Tibial nerve (tissue), 4 donors: ENCODE results near the gene DTL. TPM values are rescaled to one million over a fixed set of nuclear protein-coding genes. Genes with fewer than 3 reads are reported as not detected.

Source experiments
- DNase-seq, 2 donors: peaks; one replicate each; pipeline ENCODE4 v3.0.0-alpha.2; 2019; ENCODE audit warnings: low spot score in 2 of 2
- H3K27ac ChIP-seq, 4 donors: fragments of 200-600 bp; sonication (generic) in 3 of 4; one replicate each; pipeline ENCODE4 v1.5.1; 2017 to 2019; ENCODE audit warnings: mild to moderate bottlenecking in 1 of 4
- H3K27me3 ChIP-seq, 2 donors: fragments of 200-600 bp; sonication (generic) in 1 of 2; one replicate each; pipeline versions ENCODE4 v1.5.1 to v1.6.0; 2017 to 2019
- H3K36me3 ChIP-seq, 3 donors: fragments of 200-600 bp; sonication (generic); one replicate each; pipeline ENCODE4 v1.5.1; 2018 to 2019
- H3K4me1 ChIP-seq, 4 donors: fragments of 200-600 bp; sonication (generic) in 3 of 4; one replicate each; pipeline ENCODE4 v1.5.1; 2017 to 2019
- H3K4me3 ChIP-seq, 4 donors: fragments of 200-600 bp; sonication (generic) in 3 of 4; one replicate each; pipeline ENCODE4 v1.5.1; 2017 to 2019; ENCODE audit warnings: mild to moderate bottlenecking in 1 of 4, moderate library complexity in 1 of 4
- H3K9me3 ChIP-seq, 4 donors: fragments of 200-600 bp; sonication (generic) in 3 of 4; one replicate each; pipeline ENCODE4 v1.5.1; 2017 to 2019
- CTCF ChIP-seq, 5 experiments: fragments of 200-600 bp in 3 of 5; fragments of 450-650 bp in 2 of 5; sonication (generic) in 3 of 5; IDR thresholded peaks; one replicate each; pipeline ENCODE4 v1.5.1; 2016 to 2019; ENCODE audit warnings: antibody characterized with exemption in 5 of 5, mild to moderate bottlenecking in 3 of 5, moderate library complexity in 2 of 5
- EP300 ChIP-seq, 2 donors: sonication (generic); formaldehyde crosslinking; IDR thresholded peaks; one replicate each; pipeline ENCODE4 v1.6.1; 2017; ENCODE audit warnings: antibody characterized with exemption in 2 of 2, mild to moderate bottlenecking in 1 of 2
- POLR2A ChIP-seq, 2 donors: fragments of 450-650 bp; IDR thresholded peaks; one replicate each; pipeline ENCODE4 v1.6.1; 2017; ENCODE audit warnings: antibody characterized with exemption in 2 of 2, mild to moderate bottlenecking in 2 of 2, moderate library complexity in 2 of 2
- WGBS, 2 donors: methylation state at CpG; one replicate each; pipeline ENCODE4 v1.1.5; 2018; 5-methylcytosine and 5-hydroxymethylcytosine counted together
- total RNA-seq, 4 donors: library from RNA; depleted of rRNA; stranded (reverse); fragments of >200 nt; gene quantifications; one replicate each; pipeline ENCODE4 v1.1.0, GENCODE V29; 2016

DTL gene
- total RNA-seq, 4 donors from 2014 or later: 0.21 to 0.90 TPM; not detected in 2

DNA sequence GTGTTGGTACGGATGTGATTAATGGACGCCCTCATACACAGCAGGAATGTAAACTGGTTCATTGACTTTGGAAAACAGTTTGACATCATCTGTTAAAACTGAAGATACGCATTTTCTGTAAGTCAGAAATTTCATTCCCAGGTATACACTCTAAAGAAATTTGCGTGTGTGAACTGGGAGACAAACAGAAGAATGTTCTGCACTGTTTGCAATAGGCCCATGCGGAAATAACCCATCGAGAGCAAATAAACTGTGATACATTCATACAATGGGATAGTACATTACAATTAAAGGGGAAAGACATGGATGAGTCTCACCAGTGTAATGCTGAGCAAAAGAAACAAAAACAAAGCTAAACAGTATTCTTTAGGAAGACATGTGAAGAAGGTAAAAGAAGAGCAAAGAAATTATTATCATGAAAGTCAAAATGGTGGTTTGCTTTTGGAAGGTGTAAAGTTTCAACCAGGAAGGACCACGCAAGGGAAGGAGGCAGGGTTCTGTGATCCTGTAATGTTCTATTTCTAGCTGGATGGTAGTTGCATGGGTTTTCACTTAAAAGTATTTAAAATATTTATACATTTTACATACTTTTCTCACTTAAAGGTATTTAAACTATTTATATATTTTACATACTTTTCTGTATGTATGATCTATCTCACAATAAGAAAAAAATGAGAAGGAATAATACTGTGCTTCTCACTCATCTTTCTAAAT is 30.5 kb upstream of the DTL start:
- Histone ChIP-seq H3K4me1 (no peaks in the 10 kb centered on the region), H3K27ac (no peak overlapping the region), H3K27me3 (no peaks in the 10 kb centered on the region), H3K4me3 (no peak overlapping the region), H3K9me3 (no peaks in the 10 kb centered on the region), H3K36me3 (peaks cover 0 to 40% (median 0%) of the 10 kb centered on the region in 3 donors)
- WGBS, 2 donors: 81 to 89% methylated on average over 7 of the region's 7 CpGs
- no peak for DNase-seq
- TF ChIP-seq EP300 (IDR thresholded peaks at IDR 0.05): no peak
- TF ChIP-seq CTCF (IDR thresholded peaks at IDR 0.05): no peak
- TF ChIP-seq POLR2A (IDR thresholded peaks at IDR 0.05): no peak

GRCh38 chr1:212007178-212007577 is 28.4 kb upstream of the DTL start:
- Histone ChIP-seq H3K4me1 (no peaks in the 10 kb centered on the region), H3K27me3 (no peaks in the 10 kb centered on the region), H3K9me3 (no peaks in the 10 kb centered on the region), H3K36me3 (peaks cover 0 to 33% (median 0%) of the 10 kb centered on the region in 3 donors), H3K4me3 (no peak overlapping the region), H3K27ac (no peak overlapping the region)
- 89 to 96% methylated on average over 4 of the region's 4 CpGs for WGBS, 2 donors
- TF ChIP-seq CTCF (IDR thresholded peaks at IDR 0.05): no peak
- TF ChIP-seq EP300 (IDR thresholded peaks at IDR 0.05): no peak
- TF ChIP-seq POLR2A (IDR thresholded peaks at IDR 0.05): no peak
- no peak for DNase-seq

DNA sequence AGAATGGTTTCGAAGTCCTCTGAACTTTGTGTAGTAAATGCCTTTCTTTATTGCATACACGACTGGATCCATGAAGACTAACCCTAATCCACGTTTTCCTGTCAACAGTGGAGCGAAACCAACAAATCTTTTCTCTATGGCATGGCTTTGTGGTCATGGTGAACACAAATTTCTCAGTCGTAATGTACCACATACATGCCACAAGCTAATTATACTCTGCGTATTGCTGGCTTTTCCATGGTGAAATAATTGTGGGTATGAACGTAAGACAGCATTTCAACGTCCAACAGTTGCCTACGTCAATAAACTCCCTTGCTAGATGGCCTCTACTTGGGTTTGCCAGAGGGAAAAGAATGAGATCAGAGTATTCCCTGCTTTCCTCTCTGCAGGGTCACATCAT is 27.7 kb upstream of the DTL start:
- Histone ChIP-seq H3K36me3 (peaks cover 0 to 33% (median 0%) of the 10 kb centered on the region in 3 donors), H3K4me1 (no peaks in the 10 kb centered on the region), H3K27me3 (no peaks in the 10 kb centered on the region), H3K4me3 (no peak overlapping the region), H3K9me3 (no peaks in the 10 kb centered on the region), H3K27ac (no peak overlapping the region)
- DNase-seq: no peak
- WGBS, 2 donors: 88 to 89% methylated on average over 9 of the region's 9 CpGs
- no peak for TF ChIP-seq CTCF (IDR thresholded peaks at IDR 0.05)
- TF ChIP-seq POLR2A (IDR thresholded peaks at IDR 0.05): no peak
- TF ChIP-seq EP300 (IDR thresholded peaks at IDR 0.05): no peak

DNA sequence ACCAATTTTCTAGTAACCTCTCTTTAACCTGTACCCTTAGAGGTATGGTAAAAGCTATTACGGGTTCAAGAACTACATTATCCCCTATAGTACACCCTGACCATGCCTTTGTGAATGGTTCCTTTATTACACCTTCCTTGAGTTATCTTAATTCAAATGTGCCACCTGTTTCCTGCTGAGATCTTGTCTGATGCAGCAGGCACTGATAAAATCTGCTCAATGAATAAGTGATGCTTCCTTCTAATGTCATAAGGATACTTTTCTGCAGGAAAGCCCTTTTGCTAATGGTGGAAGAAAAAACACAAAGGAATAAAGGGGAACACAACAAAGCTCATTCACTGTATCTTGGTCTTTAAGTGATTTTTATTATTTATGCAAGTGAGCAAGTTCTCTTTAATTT is 26.0 kb upstream of the DTL start:
- Histone ChIP-seq H3K27me3 (no peaks in the 10 kb centered on the region), H3K4me3 (no peak overlapping the region), H3K36me3 (peaks cover 0 to 33% (median 0%) of the 10 kb centered on the region in 3 donors), H3K9me3 (no peaks in the 10 kb centered on the region), H3K27ac (no peak overlapping the region), H3K4me1 (no peaks in the 10 kb centered on the region)
- 93 to 100% methylated on average over 1 of the region's 1 CpG for WGBS, 2 donors
- DNase-seq: no peak
- TF ChIP-seq POLR2A (IDR thresholded peaks at IDR 0.05) (no peak), EP300 (IDR thresholded peaks at IDR 0.05) (no peak), CTCF (IDR thresholded peaks at IDR 0.05) (no peak)

- H3K27me3 ChIP-seq: no peaks in the 10 kb centered on the region
- H3K4me3 ChIP-seq: no peak overlapping the region
- peaks cover 0 to 34% (median 0%) of the 10 kb centered on the region in 3 donors for H3K36me3 ChIP-seq
- H3K27ac ChIP-seq: no peak overlapping the region
- TF ChIP-seq POLR2A (IDR thresholded peaks at IDR 0.05) (no peak), CTCF (IDR thresholded peaks at IDR 0.05) (no peak), EP300 (IDR thresholded peaks at IDR 0.05) (no peak)
- WGBS, 2 donors: 78 to 87% methylated on average over 3 of the region's 3 CpGs
- no peak for DNase-seq
- no peaks in the 10 kb centered on the region for H3K9me3 ChIP-seq
- H3K4me1 ChIP-seq: no peaks in the 10 kb centered on the region
Measured at GRCh38 chr1:212010004-212010403, 25.5 kb upstream of the DTL start.
